ENCODE measurements around the gene GPM6B.

DNA sequence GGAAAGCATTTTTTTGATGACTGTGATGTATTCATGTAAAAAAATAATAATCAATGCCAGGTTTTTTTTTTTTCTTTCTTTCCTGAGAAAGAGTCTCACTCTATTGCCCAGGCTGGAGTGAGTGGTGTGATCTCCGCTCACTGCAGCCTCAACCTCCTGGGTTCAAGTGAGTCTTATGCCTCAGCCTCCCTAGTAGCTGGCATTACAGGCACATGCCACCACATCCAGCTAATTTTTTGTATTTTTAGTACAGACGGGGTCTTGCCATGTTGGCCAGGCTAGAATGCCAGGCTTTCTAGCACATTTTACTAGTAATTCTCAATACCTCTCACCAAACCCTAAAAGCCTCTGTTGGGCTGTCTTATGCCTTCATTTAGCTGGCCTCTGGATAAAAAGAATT lies 25.7 kb downstream of the GPM6B start:
- TF ChIP-seq, protein P1, sequence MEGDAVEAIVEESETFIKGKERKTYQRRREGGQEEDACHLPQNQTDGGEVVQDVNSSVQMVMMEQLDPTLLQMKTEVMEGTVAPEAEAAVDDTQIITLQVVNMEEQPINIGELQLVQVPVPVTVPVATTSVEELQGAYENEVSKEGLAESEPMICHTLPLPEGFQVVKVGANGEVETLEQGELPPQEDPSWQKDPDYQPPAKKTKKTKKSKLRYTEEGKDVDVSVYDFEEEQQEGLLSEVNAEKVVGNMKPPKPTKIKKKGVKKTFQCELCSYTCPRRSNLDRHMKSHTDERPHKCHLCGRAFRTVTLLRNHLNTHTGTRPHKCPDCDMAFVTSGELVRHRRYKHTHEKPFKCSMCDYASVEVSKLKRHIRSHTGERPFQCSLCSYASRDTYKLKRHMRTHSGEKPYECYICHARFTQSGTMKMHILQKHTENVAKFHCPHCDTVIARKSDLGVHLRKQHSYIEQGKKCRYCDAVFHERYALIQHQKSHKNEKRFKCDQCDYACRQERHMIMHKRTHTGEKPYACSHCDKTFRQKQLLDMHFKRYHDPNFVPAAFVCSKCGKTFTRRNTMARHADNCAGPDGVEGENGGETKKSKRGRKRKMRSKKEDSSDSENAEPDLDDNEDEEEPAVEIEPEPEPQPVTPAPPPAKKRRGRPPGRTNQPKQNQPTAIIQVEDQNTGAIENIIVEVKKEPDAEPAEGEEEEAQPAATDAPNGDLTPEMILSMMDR (IDR thresholded peaks at IDR 0.05; ENCODE audit: insufficient read depth, low read length, poor library complexity, severe bottlenecking): no peak
- TF ChIP-seq EZH2phosphoT487 (conservative IDR thresholded peaks at IDR 0.05; ENCODE audit: low read length): no peak
